K562 (cell line): ENCODE results near the gene ENOSF1. TPM values are rescaled to one million over a fixed set of nuclear protein-coding genes. Genes with fewer than 3 reads are reported as not detected.

ENCODE experiments used
- ADNP ChIP-seq: fragments of 200-800 bp; sonication (Bioruptor generic); IDR thresholded peaks from 2 replicates; pipeline ENCODE4 v1.6.1; 2016; ENCODE audit warnings: missing genetic modification characterization, missing compliant biosample characterization
- BHLHE40 ChIP-seq: IDR thresholded peaks from 2 replicates; pipeline ENCODE4 v1.6.1; 2011; ENCODE audit warnings: low read length, improper control_type of control experiment
- ELF4 ChIP-seq: fragments of 450-650 bp; formaldehyde crosslinking; IDR thresholded peaks from 2 replicates; pipeline ENCODE4 v1.4.0; 2022; ENCODE audit warnings: missing genetic modification characterization
- ETV5 ChIP-seq: sonication (generic); formaldehyde crosslinking; IDR thresholded peaks from 2 replicates; pipeline ENCODE4 v1.4.0; 2020; ENCODE audit warnings: low read depth, mild to moderate bottlenecking, missing genetic modification reagents
- EZH2 ChIP-seq: IDR thresholded peaks from 2 replicates; pipeline ENCODE4 v1.6.1; 2012; ENCODE audit warnings: low read depth, mild to moderate bottlenecking, inconsistent platforms, low read length, borderline replicate concordance
- GABPB1 ChIP-seq: sonication (generic); formaldehyde crosslinking; IDR thresholded peaks from 2 replicates; pipeline ENCODE4 v1.8.0; 2022; ENCODE audit warnings: mild to moderate bottlenecking, missing genetic modification reagents
- GATAD2B ChIP-seq: fragments of 450-650 bp; IDR thresholded peaks from 2 replicates; pipeline ENCODE4 v1.6.1; 2017; ENCODE audit warnings: mild to moderate bottlenecking, borderline replicate concordance
- HMG20A ChIP-seq: fragments of 450-650 bp; formaldehyde crosslinking; conservative IDR thresholded peaks from 2 replicates; pipeline ENCODE4 v1.4.0; 2020; ENCODE audit warnings: mild to moderate bottlenecking, mixed read lengths
- KAT2B ChIP-seq: IDR thresholded peaks from one replicate; pipeline ENCODE4 v1.6.1; 2012; ENCODE audit warnings: low read depth, mild to moderate bottlenecking, control low read depth, inconsistent platforms, low read length, moderate library complexity
- KLF1 ChIP-seq: fragments of 450-650 bp; IDR thresholded peaks from 2 replicates; pipeline ENCODE4 v1.6.1; 2016; ENCODE audit warnings: missing genetic modification characterization, missing compliant biosample characterization
- MBD2 ChIP-seq: sonication (generic); IDR thresholded peaks from 2 replicates; pipeline ENCODE4 v1.6.1; 2016; ENCODE audit warnings: low read depth, borderline replicate concordance
- NFRKB ChIP-seq: fragments of 450-650 bp; IDR thresholded peaks from 2 replicates; pipeline ENCODE4 v1.6.1; 2016; ENCODE audit warnings: low read depth
- RFX7 ChIP-seq: fragments of 250-450 bp; sonication (Bioruptor Pico); IDR thresholded peaks from 2 replicates; pipeline ENCODE4 v1.5.1; 2021; ENCODE audit warnings: mild to moderate bottlenecking
- SUPT5H ChIP-seq: fragments of 450-650 bp; IDR thresholded peaks from 2 replicates; pipeline ENCODE4 v1.6.1; 2016
- USF2 ChIP-seq: sonication (generic); formaldehyde crosslinking; IDR thresholded peaks from 2 replicates; pipeline ENCODE4 v1.5.0; 2020; ENCODE audit warnings: missing genetic modification reagents
- VEZF1 ChIP-seq: fragments of 200-800 bp; sonication (Bioruptor generic); IDR thresholded peaks from 2 replicates; pipeline ENCODE4 v1.6.1; 2017; ENCODE audit warnings: missing genetic modification characterization, missing compliant biosample characterization
- ZBTB12 ChIP-seq: fragments of 250-450 bp; sonication (Bioruptor Pico); IDR thresholded peaks from 2 replicates; pipeline ENCODE4 v1.4.0; 2020
- ZBTB17 ChIP-seq: fragments of 450-650 bp; formaldehyde crosslinking; IDR thresholded peaks from 2 replicates; pipeline ENCODE4 v1.4.0; 2020; ENCODE audit warnings: mild to moderate bottlenecking
- ZBTB49 ChIP-seq: sonication (generic); formaldehyde crosslinking; IDR thresholded peaks from 2 replicates; pipeline ENCODE4 v1.8.0; 2022; ENCODE audit warnings: missing genetic modification reagents, mild to moderate bottlenecking, borderline replicate concordance
- ZNF253 ChIP-seq: fragments of 250-450 bp; sonication (Bioruptor Pico); conservative IDR thresholded peaks from 2 replicates; pipeline ENCODE4 v1.6.1; 2021; ENCODE audit warnings: mild to moderate bottlenecking
- ZNF639 ChIP-seq, 2 experiments: fragments of 200-800 bp in 1 of 2; sonication (Bioruptor generic) in 1 of 2; sonication (generic) in 1 of 2; formaldehyde crosslinking in 1 of 2; IDR thresholded peaks in 1 of 2; conservative IDR thresholded peaks in 1 of 2; 2 replicates each; pipeline versions ENCODE4 v1.5.0 to v1.6.1; 2016 to 2020; ENCODE audit warnings: missing compliant biosample characterization in 1 of 2, missing genetic modification characterization in 1 of 2, missing genetic modification reagents in 1 of 2
- polyA plus RNA-seq, 8 experiments: library from polyadenylated mRNA; depleted of rRNA in 4 of 8; stranded (reverse) in 5 of 8; unstranded in 3 of 8; fragments of >200 nt; fragmentation: Nextera tagmentation in 2 of 8; fragmentation: Illumina TruSeq in 1 of 8; extraction: Ambion mirVana in 2 of 8; extraction: Trizol in 1 of 8; gene quantifications; 2 replicates each; pipeline versions ENCODE4 v1.2.1 to v1.2.3, GENCODE V29; 2011 to 2014; ENCODE audit warnings: inconsistent platforms in 1 of 8, missing spikeins in 1 of 8
- total RNA-seq, 7 experiments: library from RNA; depleted of rRNA in 6 of 7; stranded (reverse); fragments of >200 nt in 6 of 7; fragmentation: Illumina TruSeq in 2 of 7; extraction: Trizol in 2 of 7; gene quantifications; 2 replicates each; pipeline versions ENCODE4 v1.2.1 to v1.2.3, GENCODE V29; 2011 to 2021; ENCODE audit warnings: low replicate concordance in 1 of 7

The ENOSF1 gene
- total and polyA plus RNA-seq, 9 of the 15 experiments (the other 6 are each of a cell fraction or from before 2014, with no cell fraction given): 15.5 to 66.4 (median 46.5) TPM

- no peak for TF ChIP-seq ZBTB17 (CRISPR knock-in tag)
- TF ChIP-seq ELF4 (CRISPR knock-in tag): no peak
- no peak for TF ChIP-seq KLF1 (tag)
- 0 out of 2 replicates have a peak, but pooled peaks have one; percentile 11 for TF ChIP-seq ADNP
- TF ChIP-seq USF2 (CRISPR knock-in tag): peak; percentile 44; the same call in 1 of the 2 replicates
- TF ChIP-seq ETV5: 0 out of 2 replicates have a peak, but pooled peaks have one; percentile 68
- peak; percentile 73; the same call in 1 of the 2 replicates for TF ChIP-seq GABPB1
- TF ChIP-seq HMG20A (CRISPR knock-in tag): no peak
- no peak for TF ChIP-seq ZBTB49 (CRISPR knock-in tag)
- no peak for TF ChIP-seq GATAD2B
- no peak for TF ChIP-seq VEZF1 (CRISPR knock-in tag)
- no peak for TF ChIP-seq KAT2B
- peak; percentile 39 for TF ChIP-seq SUPT5H
- TF ChIP-seq BHLHE40: peak; percentile 87
- no peak for TF ChIP-seq EZH2
- no peak; a peak in 1 of 4 replicates for TF ChIP-seq ZNF639 (CRISPR knock-in tag; conservative IDR thresholded peaks at IDR 0.05 in 1 of 2, IDR thresholded peaks at IDR 0.05 in 1 of 2)
- TF ChIP-seq ZBTB12: peak; percentile 72
- peak; percentile 70 for TF ChIP-seq NFRKB
- no peak for TF ChIP-seq MBD2
- TF ChIP-seq ZNF253: no peak
- TF ChIP-seq RFX7: no peak
Measured at GRCh38 chr18:711657-712400, 601 bp downstream of the ENOSF1 start (continued).
